Stromal cell of bone marrow (primary cell): ENCODE measurements around the gene RSAD1.
"Not testable (repeated sequence)": the region's sequence is repeated elsewhere in the genome, so short reads cannot be mapped to it uniquely, and the experiment has no call there.

Source experiments
- DNase-seq: peaks from one replicate; pipeline ENCODE4 v3.0.0-alpha.2; 2012; ENCODE audit warnings: low read depth

The RSAD1 gene

DNA sequence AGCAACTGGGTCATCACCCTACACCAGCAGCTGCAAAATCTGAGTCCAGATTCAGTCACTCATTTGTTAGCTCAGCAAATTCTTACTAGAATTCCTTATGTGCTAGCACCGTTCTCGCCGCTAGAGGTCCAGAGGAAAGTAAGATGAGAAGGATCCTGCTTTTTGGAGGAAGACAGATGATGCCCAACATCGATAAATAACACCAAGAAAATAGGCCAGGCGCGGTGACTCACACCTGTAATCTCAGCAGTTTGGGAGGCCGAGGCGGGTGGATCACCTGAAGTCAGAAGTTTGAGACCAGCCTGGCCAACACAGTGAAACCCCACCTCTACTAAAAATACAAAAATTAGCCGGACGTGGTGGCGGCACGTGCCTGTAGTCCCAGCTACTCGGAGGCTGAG lies 5.9 kb upstream of the RSAD1 start:
- not testable (repeated sequence) for DNase-seq

DNA sequence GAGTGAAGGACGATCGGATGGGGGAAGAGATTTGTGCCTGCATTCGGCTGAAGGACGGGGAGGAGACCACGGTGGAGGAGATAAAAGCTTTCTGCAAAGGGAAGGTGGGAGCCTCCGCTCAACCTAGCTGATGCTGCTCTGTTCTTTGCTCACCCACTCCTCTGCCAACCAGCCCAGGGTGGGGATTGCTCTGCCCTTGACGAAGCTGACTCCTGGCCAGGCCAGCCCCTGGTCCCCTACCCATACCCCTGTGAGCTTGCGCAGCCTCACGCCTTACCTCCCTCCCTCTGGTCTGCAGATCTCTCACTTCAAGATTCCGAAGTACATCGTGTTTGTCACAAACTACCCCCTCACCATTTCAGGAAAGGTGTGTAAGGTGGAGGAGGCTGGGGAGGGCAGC lies 4.8 kb upstream of the RSAD1 start:
- DNase-seq = no peak

DNA sequence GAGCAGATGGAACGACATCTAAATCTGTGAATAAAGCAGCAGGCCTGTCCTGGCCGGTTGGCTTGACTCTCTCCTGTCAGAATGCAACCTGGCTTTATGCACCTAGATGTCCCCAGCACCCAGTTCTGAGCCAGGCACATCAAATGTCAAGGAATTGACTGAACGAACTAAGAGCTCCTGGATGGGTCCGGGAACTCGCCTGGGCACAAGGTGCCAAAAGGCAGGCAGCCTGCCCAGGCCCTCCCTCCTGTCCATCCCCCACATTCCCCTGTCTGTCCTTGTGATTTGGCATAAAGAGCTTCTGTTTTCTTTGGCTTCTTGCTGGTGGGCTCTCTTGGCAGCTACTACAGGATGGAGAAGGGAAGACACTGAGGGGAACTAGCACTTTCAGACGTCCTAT lies 4.1 kb upstream of the RSAD1 start:
- DNase-seq = no peak

DNA sequence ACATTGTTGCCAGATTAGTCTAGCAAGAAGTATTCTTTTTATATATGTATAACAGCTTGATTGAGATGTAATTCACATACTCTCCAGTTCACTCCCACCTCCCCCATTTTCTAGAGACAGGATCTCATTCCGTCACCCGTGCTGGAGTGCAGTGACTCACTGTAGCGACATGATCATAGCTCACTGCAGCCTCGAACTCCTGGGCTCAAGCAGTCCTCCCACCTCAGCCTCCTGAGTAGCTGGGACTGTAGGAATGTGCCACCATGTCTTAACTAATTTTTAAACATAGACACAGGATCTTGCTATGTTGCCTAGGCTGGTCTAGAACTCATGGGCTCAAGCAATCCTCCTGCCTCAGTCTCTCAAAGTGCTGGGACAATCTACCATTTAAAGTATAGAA lies 3.3 kb upstream of the RSAD1 start:
- no peak for DNase-seq

DNA sequence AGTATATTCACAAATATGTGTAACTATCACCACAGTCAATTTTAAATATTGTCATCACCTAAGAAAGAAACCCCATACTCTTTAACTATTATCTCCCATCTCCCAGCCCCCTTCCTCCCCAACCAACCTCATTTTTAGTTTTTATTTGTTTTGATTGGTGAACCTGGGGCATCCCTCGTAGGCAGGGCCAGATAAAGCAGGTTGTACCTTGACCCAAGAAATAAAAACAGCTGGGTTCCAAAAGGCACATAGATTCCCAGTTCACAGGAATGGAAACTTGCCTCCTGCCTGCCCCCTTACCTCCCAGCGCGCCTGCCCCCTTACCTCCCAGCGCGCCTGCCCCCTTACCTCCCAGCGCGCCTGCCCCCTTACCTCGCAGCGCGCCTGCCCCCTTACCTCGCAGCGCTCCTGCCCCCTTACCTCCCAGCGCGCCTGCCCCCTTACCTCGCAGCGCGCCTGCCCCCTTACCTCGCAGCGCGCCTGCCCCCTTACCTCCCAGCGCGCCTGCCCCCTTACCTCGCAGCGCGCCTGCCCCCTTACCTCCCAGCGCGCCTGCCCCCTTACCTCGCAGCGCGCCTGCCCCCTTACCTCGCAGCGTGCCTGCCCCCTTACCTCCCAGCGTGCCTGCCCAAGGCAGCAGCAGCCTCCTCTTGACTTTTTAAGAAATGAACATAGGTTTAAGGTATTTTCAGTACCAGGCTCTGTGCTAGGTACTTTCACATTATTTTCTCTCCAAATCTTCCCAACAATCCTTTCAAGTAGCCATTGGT lies 2.7 kb upstream of the RSAD1 start:
- DNase-seq = not testable (repeated sequence)

DNA sequence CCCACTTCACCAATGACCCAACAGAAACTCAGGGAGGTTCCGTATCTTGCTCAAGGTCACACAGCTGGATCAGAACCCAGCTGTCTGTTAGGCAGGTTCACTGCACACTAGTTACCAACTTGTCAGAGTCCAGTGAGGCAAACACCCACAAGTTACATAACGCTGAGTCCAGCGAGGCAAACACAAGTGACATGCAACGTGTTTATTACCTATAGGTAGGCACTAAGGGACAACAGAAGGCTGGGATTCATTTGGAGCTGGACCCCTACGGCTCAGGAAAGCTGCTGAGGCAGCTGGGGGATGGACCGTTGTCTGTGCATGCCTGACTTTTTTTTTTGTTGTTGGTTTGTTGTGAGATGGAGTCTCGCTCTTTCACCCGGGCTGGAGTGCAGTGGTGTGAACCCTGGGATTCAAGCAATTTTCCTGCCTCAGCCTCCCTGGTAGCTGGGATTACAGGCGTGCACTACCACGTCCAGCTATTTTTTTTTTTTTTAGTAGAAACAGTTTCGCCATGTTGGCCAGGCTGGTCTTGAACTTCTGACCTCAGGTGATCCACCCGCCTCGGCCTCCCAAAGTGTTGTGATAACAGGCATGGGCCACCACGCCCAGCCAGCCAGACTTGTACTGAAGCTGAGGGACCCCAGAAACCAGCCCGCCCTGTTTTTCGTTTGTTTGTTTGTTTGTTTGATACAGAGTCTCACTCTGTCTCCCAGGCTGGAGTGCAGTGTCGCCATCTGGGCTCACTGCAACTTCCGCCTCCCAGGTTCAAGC lies 1.9 kb upstream of the RSAD1 start:
- no peak for DNase-seq

DNA sequence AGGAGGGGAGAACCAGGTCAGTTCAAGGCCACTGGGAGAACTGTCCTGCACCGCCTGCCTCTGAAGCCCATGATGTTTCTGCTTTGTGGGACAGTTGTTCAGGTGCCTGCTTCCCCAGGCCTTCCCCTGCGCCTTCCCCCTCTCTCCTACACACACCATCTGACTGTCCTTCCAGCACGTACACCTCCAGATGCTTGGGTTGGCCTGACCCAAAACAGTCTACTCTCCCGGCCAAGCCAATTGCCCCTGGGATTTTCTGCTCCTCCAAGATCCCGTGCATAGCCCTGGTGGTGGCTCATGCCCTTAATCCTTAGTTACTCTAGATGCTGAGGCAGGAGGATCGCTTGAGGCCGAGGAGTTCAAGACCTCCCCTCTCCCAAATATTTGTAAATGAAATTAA lies 684 bp upstream of the RSAD1 start:
- DNase-seq = no peak

DNA sequence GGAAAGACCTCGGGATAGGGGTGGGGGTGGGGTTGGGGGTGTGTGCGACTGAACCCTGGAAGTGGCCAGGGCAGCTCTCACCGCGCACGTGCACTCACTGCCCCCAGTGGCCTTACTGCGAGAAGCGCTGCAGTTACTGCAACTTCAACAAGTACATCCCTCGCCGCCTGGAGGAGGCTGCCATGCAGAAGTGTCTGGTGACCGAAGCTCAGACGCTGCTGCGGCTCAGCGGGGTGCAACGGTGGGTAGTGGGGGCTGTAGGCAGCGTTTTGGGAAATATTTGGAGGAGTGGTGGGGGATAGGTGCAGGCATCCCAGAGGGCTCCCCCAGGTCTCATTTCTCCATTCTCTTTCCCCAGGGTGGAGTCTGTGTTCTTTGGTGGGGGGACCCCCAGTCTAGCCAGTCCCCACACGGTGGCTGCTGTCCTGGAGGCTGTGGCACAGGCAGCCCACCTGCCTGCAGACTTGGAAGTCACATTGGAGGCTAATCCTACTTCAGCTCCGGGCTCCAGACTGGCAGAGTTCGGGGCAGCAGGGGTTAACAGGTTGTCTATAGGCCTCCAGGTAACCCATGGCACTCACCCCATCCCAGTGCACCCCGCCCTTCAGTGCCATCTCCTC lies 972 bp downstream of the RSAD1 start:
- DNase-seq = peak; percentile 44

DNA sequence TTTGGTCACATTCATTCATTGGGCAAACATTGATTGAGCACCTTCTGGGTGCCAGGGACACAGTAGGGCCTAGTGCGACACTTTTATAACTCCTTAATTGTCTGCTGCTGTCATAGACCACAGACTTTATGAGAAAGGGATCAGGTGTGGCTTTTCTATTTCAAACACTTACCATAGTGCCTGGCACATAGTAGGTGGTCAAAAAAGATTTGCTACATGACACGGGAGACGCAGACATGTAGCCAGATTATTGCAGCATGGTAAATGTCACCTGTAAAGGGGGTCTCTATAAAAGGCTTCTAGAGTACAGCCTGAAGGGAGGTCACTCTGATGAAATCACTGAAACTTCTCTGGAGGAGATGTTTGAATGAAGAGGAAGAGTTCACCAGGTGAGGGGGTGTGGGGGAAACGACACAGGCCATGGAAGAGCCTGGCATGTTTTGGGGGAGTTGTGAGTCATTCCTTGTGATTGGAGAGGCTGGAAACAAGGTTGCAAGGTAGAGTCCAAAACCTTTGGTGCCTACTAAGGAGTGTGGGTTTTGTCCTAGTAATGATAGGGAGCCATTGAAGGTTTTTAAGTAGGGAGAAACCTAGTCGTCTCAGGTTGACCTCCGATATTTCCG lies 1.6 kb downstream of the RSAD1 start:
- DNase-seq = no peak

DNA sequence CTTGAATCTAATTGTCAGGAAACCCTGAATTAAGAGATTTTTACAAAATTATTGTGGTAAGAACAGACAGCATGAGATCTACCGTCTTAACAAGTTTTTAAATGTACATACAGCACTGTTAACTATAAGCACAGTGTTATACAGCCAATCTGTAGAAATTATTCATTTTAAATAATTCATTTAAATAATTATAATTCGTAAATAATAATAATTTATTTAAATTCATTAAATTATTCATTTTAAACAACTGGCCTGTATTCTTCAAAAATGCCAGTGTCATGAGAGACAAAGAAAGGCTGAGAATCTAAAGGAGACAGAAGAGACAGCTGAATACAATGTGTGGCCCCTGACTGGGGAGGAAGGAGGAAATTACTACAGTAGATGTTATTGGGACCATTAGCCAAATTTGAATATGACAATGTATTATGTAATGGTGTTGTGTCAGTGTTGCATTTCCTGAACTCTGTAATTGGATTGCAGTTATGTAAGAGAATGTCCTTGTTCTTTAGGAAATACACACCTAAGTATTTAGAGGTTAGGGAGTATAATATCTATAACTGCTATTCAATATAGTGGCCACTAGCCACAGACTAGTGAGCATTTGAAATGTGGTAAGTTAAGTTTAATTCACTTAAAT lies 2.3 kb downstream of the RSAD1 start:
- no peak for DNase-seq

DNA sequence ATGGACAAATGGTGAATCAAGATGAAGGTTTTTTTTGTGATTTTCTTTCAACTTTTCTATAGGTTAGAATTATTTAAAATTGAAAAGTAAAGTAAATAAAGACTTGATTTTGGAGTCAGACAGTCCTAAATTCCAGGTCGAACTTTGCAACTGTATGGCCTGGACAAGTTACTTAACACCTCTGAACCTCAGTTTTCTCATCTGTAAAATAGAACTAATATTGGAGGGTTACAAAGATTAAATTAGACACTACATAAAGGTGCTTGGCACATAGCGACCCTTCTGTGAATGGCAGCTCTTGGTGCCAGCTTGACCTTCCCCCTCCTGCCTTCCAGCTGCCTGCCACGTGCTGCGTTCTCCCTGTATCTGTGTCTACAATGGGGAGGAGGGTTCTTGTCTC lies 3.0 kb downstream of the RSAD1 start:
- DNase-seq = no peak

DNA sequence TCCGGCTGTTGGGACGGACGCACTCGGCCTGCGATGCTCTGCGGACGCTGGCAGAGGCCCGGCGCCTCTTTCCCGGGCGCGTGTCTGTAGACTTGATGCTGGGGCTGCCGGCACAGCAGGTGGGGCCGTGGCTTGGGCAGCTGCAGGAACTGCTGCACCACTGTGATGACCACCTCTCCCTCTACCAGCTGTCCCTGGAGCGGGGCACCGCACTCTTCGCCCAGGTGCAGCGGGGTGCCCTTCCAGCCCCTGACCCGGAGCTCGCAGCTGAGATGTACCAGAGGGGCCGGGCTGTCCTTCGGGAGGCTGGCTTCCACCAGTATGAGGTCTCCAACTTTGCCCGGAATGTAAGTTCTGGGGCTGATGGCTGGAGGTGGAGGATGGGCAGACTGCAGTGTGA lies 3.5 kb downstream of the RSAD1 start:
- DNase-seq = no peak

DNA sequence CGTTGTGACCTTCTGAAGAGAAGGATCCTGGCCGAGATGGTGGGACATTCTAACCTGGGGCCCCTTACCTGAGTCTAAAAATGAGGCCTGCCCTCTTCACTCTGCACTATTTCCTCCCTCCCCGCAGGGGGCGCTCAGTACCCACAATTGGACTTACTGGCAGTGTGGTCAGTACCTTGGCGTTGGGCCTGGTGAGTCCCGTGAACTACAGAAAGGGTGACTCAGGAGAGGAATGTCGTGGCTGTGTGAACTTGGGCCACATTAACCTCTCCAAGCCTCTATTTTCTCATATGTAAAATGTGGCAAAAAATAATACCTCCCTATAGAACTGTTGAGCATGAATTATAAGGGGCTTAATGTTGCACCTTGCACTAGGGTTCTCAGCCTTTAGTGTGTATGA lies 3.9 kb downstream of the RSAD1 start:
- DNase-seq = peak; percentile 96

DNA sequence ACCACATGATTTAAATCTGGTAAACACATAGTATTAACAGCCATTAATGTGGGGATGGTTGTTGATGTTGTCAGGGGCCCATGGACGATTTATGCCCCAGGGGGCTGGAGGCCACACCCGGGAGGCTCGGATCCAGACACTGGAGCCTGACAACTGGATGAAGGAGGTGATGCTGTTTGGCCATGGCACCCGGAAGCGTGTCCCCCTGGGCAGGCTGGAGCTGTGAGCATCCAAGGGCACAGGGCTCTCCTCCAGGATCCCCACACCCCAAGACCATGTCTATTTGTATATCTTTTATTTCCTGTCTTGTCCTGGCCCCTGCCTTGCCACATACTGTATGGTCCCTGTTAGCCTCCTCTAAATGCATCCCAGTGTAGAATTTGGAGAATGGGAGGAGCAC lies 4.6 kb downstream of the RSAD1 start:
- DNase-seq = no peak

DNA sequence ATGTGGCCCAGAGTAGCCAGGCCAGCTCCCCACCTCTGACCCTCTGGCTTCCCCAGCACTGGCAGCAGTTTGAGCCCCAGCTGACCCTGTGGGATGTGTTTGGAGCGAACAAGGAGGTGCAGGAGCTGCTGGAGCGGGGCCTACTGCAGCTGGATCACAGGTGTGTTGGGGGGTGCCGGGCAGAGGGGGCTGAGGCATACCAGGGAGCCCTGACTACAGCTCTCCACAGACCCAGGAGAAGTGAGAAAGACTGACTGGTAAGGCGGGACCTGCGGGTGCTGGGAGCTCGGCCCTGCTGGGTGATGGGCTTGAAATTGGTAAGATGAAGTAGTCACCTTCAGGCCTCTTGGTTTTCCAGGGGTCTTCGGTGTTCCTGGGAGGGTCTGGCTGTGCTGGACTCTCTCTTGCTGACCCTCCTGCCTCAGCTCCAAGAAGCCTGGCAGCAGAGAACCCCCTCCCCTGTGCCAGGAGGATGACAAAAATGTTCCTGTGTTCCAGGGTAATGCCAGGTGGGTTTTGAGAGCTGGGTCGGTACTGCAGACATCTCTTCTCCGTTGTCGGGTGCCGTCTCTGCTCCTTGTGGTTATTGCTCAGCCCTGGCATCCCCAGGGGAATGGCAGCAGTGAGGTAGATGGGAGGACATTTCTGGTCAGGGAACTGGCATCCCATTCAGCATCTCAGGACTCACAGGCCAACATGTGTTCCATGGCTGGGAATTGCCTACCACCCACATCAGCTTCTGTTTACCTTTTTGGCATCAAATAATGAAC lies 5.9 kb downstream of the RSAD1 start:
- no peak for DNase-seq

DNA sequence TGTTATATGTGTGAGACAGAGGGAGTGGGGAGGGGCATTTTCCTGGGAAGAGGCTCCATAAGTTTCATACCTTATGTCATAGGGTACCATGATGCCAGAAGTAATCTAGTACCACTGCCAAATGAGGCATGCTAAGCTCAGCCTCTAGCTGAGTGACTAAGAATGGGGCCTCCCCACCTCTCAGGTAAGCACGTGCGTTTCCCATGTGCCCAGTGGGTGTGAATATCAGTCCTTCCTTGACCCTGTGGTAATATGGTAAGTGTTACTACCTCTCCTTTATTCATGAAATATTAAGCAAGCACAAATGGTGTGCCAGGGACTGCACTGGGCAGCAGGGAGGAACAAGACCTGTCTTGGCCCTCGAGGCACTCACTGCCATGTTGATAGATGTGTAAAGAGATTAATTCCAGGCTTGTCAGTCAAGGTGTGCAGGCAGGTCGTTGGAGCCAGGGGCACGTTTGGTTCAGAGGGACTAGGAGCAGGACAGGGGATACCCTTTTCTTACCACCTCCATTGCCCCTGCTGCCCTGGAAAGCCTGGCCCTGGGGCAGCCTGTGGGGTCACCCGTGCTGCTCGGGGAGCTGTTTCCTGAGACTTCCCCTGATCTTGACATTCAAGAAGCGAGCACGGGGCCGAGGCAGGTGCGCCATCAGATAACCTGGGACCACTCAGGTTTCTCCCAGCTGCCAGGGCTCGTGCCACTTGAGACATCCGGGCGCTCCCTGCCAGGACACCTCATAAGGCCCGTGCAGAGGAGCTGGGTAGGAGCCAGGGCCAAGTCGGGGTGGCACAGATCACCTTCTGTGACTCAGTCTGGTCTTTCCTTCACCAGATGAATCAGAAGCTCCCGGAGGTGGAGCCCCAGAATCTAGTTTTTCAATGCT lies 8.8 kb downstream of the RSAD1 start:
- no peak for DNase-seq

DNA sequence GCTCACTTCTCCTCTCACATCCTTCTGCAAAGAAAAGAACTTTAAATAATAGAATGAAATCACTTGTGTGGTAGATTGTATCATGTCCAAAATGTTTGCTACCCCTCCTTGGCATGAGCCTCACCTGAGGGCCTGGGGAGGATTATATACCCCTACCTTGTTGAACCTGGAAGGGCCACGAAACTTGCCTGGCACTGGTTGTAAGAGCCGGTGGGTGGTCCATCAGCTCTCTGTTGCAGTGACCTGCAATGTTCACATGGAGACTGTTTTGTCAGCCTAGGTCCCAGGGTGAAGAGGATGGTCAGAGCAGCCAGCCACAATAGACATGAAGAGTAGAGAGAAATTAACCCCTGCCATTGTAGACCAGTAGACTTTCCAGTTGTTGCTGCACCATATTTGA lies 10.2 kb downstream of the RSAD1 start:
- DNase-seq = no peak

DNA sequence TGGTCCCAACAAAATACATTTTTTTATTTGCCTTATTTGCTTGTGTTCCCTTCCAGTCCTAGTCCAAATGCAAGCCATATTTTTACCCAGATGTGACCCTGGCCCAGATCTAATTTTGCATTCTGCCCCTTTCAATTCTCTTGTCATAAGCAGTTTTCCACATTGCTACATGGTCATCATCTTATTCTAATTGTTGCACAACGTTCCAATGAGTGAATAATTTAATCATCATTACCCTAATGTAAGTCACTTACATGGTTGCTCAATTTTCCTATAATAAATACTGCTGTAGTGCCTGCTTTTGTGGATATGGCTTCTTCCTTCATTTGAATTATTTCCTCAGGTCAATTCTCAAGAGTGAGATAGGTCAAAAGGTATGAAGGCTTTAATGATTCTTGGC lies 12.8 kb downstream of the RSAD1 start:
- DNase-seq = no peak

DNA sequence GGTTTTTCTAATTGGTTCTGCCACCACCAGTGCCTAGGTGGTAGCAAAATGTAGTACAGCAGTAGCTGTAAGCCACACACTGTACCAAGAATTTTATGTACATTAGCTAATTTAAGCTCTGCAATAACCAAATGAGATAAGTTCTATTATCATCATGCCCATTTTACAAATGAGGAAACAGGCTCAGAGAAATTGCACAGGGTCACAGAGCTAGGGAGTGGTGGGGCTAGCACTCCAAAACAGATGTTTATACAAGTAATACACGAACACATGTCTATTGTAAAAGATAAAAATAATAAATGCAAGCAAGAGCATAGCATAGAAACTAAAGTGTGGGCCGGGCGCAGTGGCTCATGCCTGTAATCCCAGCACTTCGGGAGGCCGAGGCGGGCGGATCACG lies 13.6 kb downstream of the RSAD1 start:
- no peak for DNase-seq

DNA sequence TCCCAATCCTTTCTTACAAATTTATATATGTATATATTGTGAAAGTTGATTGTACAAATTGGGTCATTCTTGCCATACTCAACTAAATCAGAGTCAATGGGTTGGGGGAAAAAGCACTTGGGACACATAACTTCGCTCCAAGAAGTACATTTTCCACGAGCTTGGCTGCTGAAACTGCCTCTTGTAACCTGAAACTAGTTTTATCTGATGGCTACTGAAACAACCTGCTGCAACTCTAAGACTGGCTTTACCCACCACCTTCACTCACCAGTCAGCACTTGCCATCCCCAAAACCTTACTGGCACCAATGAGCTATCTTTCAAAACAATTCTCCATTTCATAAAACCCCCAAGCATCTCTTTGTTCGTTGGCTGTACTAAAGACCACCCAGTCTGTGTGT lies 15.1 kb downstream of the RSAD1 start:
- no peak for DNase-seq
